Sigmoid colon (tissue), 4 donors: ENCODE measurements around the gene PAX3.

Source experiments
- POLR2AphosphoS5 ChIP-seq, 4 donors: sonication (generic); formaldehyde crosslinking; IDR thresholded peaks; one replicate each; pipeline ENCODE4 v1.6.1; 2017; ENCODE audit warnings: antibody characterized with exemption in 4 of 4
- TF ChIP-seq, protein P1 (sequence below), 4 experiments: fragments of 450-650 bp in 3 of 4; fragments of 200-600 bp in 1 of 4; IDR thresholded peaks; one replicate each; pipeline ENCODE4 v1.5.1; 2016 to 2019; ENCODE audit warnings: antibody characterized with exemption in 4 of 4, mild to moderate bottlenecking in 3 of 4, moderate library complexity in 2 of 4

DNA sequence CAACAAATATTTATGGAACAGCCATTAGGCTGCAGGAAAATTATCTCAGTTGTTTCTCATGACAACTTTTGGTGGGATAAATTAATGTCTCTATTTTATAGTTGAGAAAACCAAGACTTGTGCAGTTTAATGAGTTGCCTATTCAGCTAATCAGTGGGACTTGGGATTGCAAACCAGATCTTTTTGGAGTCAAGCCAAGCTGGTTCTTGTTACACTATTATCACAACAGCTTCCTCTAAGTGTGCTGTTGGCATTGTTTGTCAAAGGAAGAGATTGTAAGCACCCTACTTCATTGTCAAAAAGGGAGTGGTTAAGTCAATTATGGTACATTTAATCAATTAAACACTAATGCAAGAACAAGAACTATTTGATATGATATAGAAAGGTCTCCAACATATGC lies 119.2 kb downstream of the PAX3 start:
- TF ChIP-seq, protein P1, sequence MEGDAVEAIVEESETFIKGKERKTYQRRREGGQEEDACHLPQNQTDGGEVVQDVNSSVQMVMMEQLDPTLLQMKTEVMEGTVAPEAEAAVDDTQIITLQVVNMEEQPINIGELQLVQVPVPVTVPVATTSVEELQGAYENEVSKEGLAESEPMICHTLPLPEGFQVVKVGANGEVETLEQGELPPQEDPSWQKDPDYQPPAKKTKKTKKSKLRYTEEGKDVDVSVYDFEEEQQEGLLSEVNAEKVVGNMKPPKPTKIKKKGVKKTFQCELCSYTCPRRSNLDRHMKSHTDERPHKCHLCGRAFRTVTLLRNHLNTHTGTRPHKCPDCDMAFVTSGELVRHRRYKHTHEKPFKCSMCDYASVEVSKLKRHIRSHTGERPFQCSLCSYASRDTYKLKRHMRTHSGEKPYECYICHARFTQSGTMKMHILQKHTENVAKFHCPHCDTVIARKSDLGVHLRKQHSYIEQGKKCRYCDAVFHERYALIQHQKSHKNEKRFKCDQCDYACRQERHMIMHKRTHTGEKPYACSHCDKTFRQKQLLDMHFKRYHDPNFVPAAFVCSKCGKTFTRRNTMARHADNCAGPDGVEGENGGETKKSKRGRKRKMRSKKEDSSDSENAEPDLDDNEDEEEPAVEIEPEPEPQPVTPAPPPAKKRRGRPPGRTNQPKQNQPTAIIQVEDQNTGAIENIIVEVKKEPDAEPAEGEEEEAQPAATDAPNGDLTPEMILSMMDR (IDR thresholded peaks at IDR 0.05): no peak
- no peak for TF ChIP-seq POLR2AphosphoS5 (IDR thresholded peaks at IDR 0.05)
